ENCODE results near the gene CDK10.

Gene CDK10

GRCh38 chr16:89733322-89733721 is 46.8 kb downstream of the CDK10 start:
- no peak for DNase-seq (ENCODE audit: low spot score)

GRCh38 chr16:89733792-89734191 is 47.3 kb downstream of the CDK10 start:
- DNase-seq (ENCODE audit: low spot score): no peak

GRCh38 chr16:89736554-89736953 is 50.1 kb downstream of the CDK10 start:
- DNase-seq (ENCODE audit: low spot score): no peak

- no peak for DNase-seq (ENCODE audit: low spot score)
Observed at GRCh38 chr16:89737341-89738071, 51.0 kb downstream of the CDK10 start.

- no peak for DNase-seq (ENCODE audit: low spot score)
Observed at GRCh38 chr16:89738072-89738377, 51.5 kb downstream of the CDK10 start.

GRCh38 chr16:89738538-89739317 is 52.2 kb downstream of the CDK10 start:
- no peak for DNase-seq (ENCODE audit: low spot score)

- DNase-seq (ENCODE audit: low spot score): no peak
Observed at GRCh38 chr16:89739383-89739782, 52.9 kb downstream of the CDK10 start.

GRCh38 chr16:89741342-89742014 is 55.0 kb downstream of the CDK10 start:
- DNase-seq (ENCODE audit: low spot score): no peak

GRCh38 chr16:89742948-89743347 is 56.5 kb downstream of the CDK10 start:
- DNase-seq (ENCODE audit: low spot score): no peak

- DNase-seq (ENCODE audit: low spot score): no peak
Observed at GRCh38 chr16:89744813-89745212, 58.3 kb downstream of the CDK10 start.

Data from ecto neural progenitor cell (in vitro differentiated cells).